Stimulated activated CD4-positive, alpha-beta T cell treated with anti-CD3 and anti-CD28 coated beads, Interleukin-2, amount 100 ng/mL, for 48 hours (primary cell): ENCODE data around the gene PRKN.
"Not testable (repeated sequence)": the region's sequence is repeated elsewhere in the genome, so short reads cannot be mapped to it uniquely, and the experiment has no call there.

Source experiments
- DNase-seq, 2 donors: peaks; one replicate each; pipeline ENCODE4 v3.0.0-alpha.2; 2020

The PRKN gene

DNA sequence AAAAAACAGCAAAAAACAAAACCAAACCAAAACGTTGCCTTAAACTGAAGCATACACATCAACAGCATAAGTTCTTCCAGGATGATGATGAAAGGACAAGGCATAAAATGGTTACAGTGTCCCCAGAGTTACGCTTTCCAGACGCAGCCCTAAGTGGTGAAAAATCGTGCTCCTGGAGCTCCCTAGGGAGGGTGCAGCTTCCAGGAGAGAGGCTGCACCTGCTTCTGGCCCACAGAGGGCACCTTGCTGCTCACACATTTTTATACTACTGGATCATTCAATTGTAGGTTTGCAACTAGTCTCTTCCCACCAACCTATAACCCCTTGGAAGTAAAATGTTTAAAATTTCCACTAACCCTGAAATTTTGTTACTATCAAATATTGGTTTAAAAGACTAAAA lies 115.0 kb downstream of the PRKN start:
- DNase-seq = no peak

DNA sequence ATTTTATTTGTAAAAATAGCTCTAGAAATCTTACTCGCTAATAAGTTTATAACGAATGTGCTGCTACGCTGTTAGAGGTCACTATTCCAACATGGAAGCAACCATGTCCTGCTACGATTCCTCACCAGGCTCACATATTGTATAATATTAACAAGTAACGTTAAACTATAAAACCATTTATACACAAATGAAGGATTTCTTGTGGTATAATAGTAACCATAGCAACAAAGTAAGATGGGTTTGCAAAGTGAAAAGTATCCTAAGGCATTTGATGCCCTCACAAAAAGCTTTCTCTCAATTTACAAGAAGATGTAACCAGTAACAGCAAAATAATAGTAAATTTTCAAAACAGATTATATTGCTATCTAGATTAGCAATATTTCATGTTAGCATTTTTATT lies 117.2 kb downstream of the PRKN start:
- DNase-seq = no peak

DNA sequence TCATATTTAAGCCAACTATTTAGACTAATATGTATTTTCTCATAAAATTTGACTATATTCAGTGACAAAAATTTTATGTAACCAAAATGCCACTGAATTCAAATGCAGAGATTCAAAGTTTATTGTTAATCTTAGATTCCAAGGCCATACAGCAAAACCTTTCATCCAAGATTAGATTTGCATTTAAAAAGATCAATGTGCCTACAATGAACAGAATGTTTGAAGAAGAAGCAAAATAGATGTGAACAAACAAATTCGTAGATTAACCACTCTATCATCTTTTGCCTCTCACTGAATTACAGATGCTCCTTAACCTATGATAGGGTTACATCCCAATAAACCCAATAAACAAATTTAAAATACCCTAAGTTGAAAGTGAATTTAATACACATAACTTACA lies 121.7 kb downstream of the PRKN start:
- no peak for DNase-seq

DNA sequence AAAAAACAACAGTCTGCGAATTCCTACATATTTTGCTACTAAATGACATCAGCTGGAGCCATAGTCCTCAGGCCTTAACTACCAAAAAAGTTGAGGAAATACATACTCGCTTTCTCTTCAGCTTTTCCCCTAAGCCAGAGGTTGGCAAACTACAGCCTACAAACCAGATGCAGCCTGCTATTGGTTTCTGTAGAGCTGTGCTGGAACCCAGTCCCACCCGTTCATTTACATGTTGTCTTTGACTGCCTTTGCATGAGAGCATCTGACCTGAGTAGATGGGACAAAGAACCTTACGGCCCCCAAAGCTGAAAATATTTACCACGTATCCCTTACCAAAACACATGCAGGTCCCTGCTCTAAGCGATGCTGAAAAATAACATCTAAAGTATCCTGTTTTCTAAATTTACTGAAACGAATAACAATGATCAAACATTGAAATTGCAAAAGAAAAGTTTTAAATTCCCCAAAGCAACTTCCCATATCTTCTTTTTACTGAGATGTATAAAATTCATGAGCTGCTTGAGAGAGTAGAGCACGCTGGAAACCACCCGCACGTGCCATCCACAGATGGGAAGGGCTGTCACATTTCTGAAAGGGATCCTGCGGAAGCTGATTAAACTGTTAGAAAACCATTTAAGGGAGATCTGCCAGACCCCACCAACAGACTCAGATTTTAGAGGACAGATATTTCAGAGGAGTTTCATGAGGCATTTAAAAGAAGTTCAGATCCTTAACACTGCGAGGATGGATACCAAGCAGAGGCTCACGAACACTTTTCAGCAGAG lies 124.1 kb downstream of the PRKN start:
- DNase-seq = no peak

DNA sequence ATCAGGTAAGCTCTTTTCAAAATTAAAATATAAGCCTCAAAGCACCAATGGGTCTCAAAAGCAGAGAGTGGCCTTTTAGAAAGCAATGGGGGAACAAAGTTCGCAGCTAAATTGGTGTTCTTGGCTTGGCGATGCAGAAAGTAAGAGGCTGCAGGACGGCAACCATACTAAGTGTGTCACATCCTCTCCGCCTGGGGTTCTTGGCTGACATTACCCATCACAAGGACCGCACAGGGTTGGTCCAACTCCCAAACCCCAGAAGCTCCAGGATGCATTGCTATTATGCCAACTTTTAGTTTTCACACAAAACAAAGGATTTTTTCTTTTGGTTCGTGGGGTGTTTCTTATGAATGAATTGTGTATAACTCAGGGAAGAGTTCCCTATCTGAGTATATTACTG lies 124.8 kb downstream of the PRKN start:
- no peak for DNase-seq

DNA sequence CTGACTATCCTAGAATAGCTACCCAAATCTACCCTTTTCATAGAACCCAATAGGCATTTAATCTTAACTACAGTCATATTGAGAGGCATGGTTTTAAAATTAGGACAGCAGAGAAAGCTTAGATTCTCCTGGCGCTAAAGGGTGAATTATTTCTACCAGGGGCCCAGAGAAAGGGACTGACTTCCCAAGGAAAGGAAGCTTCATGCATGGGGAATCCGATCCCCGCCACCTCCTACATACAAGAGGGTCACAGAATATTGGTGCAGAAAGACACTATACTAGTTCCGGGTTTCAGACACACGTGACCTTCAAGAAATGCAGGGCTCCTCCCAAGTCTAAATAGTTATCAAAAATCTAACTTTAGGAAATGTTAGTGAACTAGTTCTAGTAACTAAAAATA lies 130.9 kb downstream of the PRKN start:
- DNase-seq = no peak

DNA sequence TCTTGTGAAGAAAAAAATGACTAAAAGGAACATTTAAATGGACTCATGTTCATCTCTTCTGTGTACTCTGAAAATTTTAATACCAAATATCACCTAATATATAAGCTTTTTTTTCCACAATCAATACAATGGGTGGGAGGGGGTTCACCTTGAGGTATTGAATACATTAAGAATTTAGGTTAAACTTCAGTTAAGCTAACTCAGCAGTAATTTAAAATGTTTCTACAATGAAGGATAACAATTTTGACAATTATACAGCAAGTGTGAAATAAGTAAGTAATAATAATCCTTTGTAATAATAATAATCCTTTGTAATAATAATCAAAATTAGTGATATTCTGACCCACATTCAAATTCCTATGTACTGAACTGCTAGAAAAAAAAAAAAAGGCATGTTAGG lies 136.0 kb downstream of the PRKN start:
- DNase-seq = no peak

DNA sequence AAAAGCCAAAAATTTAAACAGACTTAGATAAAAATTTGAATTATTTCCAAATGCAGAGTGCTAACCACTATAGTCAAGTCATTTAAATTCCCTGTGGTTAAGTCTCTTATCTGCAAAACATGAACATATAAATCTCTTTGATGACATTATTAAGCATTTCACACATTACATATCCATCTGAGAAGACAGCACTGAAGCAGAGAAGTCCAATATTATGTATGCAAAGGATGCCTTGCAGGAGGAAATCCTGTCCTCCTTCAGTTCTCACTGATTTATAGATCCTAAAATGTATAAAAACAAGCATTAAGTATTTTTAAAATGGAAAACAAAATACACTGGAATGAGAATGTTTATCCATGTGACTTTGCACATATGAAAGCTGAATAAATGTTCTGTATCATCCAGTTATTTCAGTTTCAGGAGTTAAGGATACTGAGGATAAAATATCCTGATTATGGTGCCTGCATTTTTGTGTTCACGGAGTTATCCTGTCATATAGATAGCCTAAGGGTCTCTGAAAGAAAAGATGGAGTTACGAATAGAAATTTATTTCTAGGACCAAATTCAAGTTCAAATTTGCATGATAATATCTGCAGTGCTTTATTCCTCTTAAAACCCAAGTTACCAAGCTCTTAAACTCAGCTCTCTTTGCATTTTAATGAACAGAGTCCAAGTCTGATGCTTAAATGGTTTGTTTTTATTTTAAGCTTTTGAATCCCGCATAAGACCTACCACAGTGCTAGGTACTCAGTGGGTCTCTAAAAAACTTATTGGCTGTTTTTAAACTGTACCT lies 145.4 kb downstream of the PRKN start:
- DNase-seq = no peak

DNA sequence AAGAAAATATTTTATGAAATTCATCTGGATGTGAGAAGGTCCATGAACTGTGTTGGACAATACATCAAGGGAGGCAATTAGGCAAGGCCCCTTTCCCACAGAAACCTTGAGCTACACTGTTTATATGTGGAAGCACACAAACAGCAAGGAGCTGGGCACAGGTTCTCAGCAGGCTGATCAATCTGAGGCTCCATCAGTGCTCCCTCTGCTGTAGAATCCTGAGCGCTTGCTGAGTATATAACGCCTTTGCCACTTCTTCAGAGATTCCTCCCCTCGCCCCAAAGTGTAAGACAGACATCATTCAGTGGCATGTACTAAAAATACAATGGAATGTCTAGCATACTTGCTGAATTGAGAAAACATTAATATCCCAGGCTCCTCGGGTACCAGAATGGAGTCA lies 146.9 kb downstream of the PRKN start:
- DNase-seq = no peak

DNA sequence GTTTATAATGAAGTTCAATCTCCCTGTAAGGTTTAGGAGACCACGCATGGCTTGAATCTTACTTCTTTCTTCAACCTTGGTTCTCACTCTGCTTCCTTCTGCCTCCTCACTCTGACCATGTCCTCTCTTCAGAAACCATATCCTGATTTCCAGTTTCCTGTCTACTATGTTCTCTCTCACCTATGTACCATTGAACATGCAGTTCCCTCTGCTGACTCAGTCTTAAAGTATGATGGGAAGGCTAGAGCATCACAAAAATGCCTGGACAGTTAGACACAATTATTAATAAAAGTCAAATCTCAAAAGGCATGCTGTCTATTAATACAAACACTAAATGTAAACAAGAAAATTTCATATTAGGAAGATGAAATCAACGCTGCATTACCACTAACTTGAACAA lies 151.6 kb downstream of the PRKN start:
- DNase-seq = no peak

DNA sequence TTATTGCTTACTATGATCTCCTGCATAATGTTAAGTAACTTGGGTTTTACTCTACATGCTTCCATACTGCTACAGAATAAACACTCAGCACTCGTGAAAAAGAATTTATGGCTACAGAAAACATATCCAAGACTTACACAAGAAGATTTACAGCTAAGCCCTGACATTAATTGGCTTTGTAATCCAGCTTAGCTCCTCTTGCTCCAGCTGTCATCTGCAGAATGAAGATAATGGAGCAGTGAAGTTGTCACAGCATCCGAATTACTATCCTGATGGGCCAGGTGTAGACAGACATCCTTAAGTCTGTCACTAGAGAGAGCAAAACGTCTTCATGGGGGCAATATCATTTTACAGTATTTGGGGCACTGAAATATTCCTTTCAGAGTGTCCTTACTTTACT lies 155.3 kb downstream of the PRKN start:
- DNase-seq = no peak

DNA sequence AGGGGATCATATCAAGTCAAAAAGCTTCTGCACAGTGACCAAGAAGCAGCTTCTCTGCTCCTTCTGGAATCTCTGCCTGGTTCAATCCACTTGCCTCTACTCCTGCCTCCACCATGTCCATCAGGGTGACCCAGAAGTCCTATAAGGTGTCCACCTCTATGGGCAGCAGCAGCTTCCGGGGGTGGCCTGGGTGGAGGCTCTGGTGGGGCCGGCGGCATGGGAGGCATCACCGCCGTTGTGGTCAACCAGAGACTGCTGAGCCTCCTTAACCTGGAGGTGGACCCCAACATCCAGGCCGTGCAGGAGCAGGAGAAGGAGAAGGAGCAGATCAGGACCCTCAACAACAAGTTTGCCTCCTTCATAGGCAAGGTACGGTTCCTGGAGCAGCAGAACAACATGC lies 159.3 kb downstream of the PRKN start:
- no peak for DNase-seq

DNA sequence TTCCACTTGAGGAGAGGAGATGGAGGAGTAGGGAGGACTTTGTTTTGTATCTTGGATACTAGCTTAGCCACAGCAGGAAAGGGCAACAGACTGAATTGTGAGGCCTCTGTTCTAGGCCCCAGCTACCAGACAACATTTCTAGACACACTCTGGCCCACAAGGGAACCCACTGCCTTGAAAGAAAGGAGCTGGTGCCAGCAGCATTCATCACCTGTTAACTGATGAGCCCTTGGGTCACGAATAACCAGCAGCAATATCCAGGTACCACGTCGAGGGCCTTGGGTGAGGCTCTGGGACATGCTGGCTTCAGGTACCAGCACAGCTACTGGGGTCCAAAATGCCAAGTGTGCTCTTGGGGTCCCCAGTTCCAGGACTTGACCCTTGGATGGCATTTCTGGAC lies 165.5 kb downstream of the PRKN start:
- no peak for DNase-seq

DNA sequence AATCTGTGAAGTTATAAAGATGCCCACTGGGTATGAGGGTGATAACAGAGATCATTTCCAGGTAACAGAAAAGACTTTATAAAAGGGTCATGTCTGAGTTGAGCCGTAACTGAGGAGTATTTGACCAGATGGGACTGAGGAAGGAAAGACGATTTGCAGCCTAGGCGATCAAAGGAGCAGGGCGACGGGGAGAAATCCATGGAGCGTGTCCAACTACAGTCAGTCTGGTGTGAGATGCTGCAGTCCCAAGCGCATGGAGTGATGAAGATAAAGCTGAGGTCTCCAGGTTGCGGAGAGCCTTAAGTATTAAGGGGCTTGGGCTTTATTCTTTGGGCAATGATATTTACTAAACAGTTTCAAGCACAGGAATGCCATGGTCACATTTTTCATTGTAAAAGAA lies 166.7 kb downstream of the PRKN start:
- no peak for DNase-seq

DNA sequence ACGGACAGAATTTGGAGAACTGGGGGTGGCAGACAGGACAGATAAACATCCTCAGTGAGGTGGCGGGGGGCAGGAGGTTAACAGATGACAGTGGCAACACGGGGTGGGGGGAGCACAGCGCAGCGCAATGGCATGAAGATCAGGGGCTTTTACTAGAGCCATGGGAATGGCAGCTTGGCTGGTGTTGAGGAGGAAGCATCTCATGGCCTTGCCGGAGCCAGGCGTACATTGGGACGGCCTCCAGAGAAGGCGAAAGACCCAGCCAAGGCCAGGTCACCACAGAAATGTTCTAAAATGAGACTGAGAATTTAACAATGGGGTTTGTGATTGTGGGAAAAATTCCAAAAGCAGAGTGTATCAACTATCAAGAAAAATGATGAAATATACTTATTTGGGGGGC lies 173.0 kb downstream of the PRKN start:
- DNase-seq = no peak

DNA sequence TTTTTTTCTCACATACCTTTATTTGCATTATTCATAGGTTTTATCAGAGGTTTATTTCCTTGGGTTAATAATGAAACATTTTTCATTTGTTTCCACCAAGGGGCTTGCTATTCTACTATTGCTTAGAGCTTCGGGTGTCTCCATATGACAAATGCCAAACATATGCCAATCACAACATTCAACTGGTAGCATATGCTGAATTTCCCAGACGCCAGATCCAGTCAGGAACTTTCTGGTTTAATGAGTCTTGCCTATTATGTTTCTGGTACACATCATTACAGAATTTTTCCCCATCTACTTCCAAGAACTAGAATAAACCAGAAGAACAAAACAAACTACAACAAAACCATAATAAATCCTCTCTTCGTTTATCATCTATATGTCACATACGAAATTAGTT lies 180.7 kb downstream of the PRKN start:
- no peak for DNase-seq

DNA sequence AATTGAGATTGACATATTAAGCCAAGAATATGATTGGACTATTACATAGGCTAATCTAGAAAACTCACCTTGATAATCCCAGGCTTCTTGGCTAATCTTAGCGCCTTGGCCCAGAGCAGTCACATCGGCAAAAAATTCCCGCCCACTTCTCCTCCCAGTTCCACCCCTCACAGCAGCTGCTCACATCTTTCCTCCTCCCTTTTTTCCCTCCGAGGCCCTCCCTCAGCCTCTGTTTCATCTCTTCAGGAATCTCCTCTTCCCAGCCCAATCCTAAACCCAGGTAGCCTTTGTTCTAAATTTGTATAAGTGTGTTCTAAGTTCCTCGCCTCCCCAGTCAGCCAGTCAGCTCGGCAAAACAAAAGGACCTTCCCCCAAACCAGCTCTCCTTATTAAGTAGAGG lies 184.3 kb downstream of the PRKN start:
- no peak for DNase-seq

DNA sequence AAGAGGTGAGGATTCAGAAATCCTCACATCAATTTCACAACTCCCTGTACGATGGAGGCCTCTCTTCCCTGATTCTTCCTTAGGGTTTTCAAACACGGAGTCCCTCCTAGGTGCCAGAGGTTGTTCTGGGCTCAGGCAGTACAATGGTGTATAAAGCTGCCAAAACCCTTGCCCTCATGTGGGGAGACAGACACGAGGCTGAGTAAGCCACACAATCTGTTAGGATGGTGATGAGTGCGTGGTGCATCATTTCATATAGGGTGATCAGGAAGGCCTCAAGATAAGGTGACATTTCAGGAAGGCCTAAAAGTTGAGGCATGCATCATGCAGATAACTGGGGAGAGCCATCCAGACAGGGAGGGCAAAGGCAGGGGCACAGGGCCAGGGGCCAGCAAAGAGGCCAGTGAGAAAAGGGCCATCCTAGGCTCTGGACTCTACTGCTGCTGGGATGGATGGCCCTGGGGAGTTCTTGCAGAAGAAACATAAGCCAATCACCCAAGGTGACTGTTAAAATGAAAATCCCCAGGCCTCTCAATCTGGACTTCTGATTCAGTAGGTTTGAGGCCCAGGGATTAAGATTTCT lies 186.5 kb downstream of the PRKN start:
- DNase-seq = no peak

DNA sequence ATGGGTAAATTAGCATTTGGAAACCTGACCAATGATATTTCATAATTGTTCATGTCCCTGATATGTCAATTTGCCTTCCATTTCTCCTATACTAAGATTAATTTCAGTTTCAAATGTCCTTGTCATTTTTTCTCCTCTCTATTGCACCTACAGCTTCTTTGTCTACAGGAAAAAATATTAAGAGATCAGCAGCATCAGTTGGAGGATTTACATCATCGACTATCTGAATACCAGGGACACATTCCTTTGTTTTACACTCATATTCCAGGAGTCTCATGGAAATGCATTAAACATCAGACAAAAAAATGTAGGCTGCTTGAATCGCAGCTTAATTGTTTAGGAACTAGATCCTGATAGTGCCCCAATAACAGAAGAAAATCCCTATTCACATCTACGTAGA lies 188.2 kb downstream of the PRKN start:
- no peak for DNase-seq

DNA sequence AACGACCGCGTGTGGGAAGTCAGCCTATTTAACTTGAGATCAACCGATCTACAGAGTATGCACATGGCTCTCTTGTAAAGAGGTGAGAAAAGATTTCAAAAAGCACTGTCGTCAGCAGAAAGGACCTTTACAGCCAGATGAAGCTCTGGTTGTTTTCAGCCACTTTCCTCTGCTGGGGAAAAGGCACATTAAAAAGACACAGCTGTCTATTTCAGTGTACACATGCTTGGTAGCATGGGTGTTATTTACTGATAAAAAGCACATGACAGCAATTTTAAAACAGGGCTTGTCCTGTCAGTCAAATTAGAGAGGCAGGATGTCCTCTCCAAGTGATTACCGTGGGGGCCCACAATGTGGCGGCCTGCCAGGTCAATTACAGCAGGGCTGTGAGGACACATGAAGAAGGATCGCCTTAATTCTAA lies 188.9 kb downstream of the PRKN start:
- DNase-seq = no peak

DNA sequence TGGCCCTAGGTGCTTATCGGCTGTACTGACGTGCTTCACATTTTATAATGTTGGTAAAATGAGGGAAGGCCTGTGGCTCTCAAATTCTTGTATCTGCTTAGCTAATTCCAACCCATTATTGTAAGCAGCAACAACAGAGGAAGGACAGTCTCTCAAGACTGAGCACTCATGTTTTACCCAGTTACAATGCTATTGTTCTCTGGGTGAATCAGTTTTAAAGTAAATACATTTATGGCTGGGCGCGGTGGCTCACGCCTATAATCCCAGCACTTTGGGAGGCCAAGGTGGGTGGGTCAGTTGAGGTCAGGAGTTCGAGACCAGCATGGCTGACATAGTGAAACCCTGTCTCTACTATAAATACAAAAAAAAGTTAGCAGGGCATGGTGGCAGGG lies 194.6 kb downstream of the PRKN start:
- DNase-seq = no peak

DNA sequence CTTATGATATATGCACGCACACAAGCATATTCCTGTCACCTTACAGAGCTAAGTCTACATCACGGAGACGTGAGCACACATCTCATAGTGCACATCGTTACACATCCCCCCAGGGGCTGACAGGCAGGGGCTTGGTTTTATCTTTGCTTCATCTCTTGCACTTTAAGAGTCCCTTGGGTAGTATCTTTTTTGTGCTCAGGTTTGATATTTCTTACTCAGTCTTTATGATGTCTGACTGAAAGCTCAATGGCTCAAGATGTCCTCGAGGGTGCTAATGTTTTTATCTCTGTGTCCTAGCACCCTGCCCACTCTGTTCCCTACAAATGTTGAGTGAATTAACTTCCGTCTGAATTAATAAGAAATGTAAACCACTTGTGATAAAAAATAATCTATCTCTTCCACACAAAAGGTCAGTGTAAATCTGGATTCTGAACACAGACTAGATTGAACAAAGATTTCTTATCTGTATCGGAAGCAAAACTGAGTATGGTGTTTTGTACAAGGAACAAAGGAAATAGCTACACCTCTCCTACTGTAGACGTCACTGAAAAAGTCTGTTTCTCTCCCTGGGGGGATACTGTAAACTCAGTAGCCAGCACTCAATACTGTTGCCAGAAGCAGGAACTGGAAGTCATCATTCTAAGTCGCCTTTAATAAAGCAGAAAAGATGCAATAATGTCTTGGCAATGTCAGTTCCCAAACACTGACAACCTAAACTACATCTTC lies 195.1 kb downstream of the PRKN start:
- no peak for DNase-seq

DNA sequence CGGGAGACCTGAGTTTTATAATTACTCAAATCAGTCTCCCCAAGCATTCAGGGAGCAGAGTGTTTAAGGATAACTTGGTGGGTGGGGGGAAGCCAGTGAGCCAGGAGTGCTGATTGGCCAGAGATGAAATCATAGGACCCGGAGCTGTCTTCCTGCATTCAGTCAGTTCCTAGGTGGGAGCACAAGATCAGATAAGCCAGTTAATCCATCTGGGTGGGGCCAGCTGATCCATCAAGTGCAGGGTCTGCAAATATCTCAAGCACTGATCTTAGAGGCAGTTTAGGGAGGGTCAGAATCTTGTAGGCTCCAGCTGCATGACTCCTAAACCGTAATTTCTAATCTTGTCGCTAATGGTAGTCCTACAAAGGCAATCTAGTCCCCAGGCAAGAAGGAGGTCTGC lies 196.2 kb downstream of the PRKN start:
- DNase-seq = not testable (repeated sequence)

DNA sequence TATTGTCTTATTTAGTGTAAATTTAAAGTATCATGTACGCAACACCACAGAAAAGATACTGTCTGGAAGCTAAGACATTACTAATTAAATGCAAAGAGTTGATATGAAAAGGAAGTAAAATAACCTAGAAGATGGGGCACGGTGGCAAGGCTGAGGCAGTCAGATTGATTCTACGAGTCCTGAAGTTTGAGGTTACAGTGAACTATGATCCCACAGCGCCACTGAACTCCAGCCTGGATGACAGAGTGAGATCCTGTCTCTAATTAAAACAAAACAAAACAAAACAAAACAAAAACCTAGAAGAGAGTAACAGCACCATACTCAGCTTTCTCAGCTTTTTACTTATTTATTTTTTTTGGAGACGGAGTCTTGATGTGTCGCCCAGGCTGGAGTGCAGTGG lies 199.0 kb downstream of the PRKN start:
- DNase-seq = no peak
